GM13977 (cell line): ENCODE data around the gene IL18BP.

Experiments
- DNase-seq: peaks from one replicate; pipeline ENCODE4 v3.0.0; 2012; ENCODE audit warnings: low spot score
- in situ Hi-C: fragments of 300-500 bp; cut with MboI; formaldehyde crosslinking; loops from one replicate; pipeline ENCODE4 v1.12.0; 2022; ENCODE audit warnings: low sequenced_read_pairs, low pct_unique_long_range_greater_than_20kb, mixed read lengths, inconsistent platforms; ENCODE audit not compliant: unreplicated experiment
- TF ChIP-seq, protein P1 (sequence below): IDR thresholded peaks from 2 replicates; pipeline ENCODE4 v1.5.1; 2012; ENCODE audit warnings: mild to moderate bottlenecking, control low read depth; ENCODE audit not compliant: insufficient read depth; ENCODE audit errors: extremely low read depth, missing control alignments

IL18BP gene

DNA sequence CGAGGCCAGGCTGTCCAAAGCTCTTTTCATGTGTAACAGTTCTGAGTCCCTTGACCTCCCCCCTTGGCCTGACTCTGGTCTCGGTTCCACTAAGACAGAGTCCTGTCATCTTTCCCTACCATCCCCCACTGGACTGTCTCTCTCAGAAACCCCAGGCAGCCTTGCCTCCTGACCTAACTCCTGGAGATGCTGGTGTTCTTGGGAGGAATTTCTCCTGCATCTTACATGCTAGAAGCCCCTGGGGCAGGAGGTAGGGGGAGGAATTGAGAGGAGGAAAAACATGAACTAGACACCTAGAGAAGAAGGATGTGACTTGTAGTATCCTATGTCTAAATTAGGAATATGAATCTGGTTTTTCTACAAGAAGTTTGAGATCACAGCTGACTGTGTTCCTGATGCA lies 648 bp upstream of the IL18BP start:
- in situ Hi-C loops = no loop called here
- no peak for DNase-seq
- TF ChIP-seq, protein P1, sequence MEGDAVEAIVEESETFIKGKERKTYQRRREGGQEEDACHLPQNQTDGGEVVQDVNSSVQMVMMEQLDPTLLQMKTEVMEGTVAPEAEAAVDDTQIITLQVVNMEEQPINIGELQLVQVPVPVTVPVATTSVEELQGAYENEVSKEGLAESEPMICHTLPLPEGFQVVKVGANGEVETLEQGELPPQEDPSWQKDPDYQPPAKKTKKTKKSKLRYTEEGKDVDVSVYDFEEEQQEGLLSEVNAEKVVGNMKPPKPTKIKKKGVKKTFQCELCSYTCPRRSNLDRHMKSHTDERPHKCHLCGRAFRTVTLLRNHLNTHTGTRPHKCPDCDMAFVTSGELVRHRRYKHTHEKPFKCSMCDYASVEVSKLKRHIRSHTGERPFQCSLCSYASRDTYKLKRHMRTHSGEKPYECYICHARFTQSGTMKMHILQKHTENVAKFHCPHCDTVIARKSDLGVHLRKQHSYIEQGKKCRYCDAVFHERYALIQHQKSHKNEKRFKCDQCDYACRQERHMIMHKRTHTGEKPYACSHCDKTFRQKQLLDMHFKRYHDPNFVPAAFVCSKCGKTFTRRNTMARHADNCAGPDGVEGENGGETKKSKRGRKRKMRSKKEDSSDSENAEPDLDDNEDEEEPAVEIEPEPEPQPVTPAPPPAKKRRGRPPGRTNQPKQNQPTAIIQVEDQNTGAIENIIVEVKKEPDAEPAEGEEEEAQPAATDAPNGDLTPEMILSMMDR = no peak

- no peak for DNase-seq
Observed at GRCh38 chr11:71999362-71999761, 653 bp downstream of the IL18BP start.

DNA sequence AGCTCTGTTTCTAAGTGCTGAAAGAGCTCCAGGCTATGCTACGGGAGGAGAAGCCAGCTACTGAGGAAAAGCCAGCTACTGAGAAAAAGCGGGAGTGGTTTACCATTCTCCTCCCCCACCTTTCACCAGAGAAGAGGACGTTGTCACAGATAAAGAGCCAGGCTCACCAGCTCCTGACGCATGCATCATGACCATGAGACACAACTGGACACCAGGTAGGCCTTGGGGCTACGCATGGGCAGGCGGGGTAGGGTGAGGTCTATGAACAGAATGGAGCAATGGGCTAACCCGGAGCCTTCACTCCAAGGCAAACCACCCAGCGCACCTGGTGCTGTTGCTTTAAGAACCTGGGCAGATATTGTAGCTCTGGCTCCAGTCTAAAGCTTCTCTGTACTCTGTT lies 1.1 kb downstream of the IL18BP start:
- in situ Hi-C loops = no loop called here
- DNase-seq = no peak
- TF ChIP-seq, protein P1 = no peak

More at GRCh38 chr11:71999362-71999761, 653 bp downstream of the IL18BP start:
- in situ Hi-C loops = no loop called here
- TF ChIP-seq, protein P1 = no peak

GRCh38 chr11:72000202-72000867 lies 1.6 kb downstream of the IL18BP start:
- no peak for DNase-seq
- in situ Hi-C loops = no loop called here
- TF ChIP-seq, protein P1 = no peak

GRCh38 chr11:72001285-72001684 lies 2.6 kb downstream of the IL18BP start:
- TF ChIP-seq, protein P1 = no peak
- DNase-seq = no peak
- in situ Hi-C loops = no loop called here

- no peak for DNase-seq
- in situ Hi-C loops = no loop called here
- TF ChIP-seq, protein P1 = no peak
Observed at GRCh38 chr11:72001834-72002591, 3.3 kb downstream of the IL18BP start.
